Body of pancreas (tissue), 4 donors: ENCODE data around the gene DLEC1. TPM values are rescaled to one million over a fixed set of nuclear protein-coding genes. Genes with fewer than 3 reads are reported as not detected.

Experiments used
- ATAC-seq: fragments of 150-250 bp; one replicate; pipeline ENCODE4 v1.9.1; 2016
- DNase-seq, 4 donors: peaks; one replicate each; pipeline ENCODE4 v3.0.0-alpha.2; 2019
- H3K27ac ChIP-seq, 4 donors: fragments of 200-600 bp; sonication (generic); 1 replicate in 3 of 4; 2 replicates in 1 of 4; pipeline versions ENCODE4 v1.5.1 to v1.6.1; 2016 to 2019; ENCODE audit warnings: mild to moderate bottlenecking in 1 of 4, mixed read lengths in 1 of 4, moderate library complexity in 1 of 4
- H3K27me3 ChIP-seq, 2 donors: fragments of 200-600 bp; sonication (generic); one replicate each; pipeline ENCODE4 v1.6.0; 2016; ENCODE audit warnings: mild to moderate bottlenecking in 1 of 2
- H3K36me3 ChIP-seq, 2 donors: fragments of 200-600 bp; sonication (generic); replicated peaks in 1 of 2; 2 replicates each; pipeline ENCODE4 v1.5.1; 2016; ENCODE audit warnings: low read depth in 2 of 2; ENCODE audit not compliant: insufficient read depth in 1 of 2
- H3K4me1 ChIP-seq: fragments of 200-600 bp; sonication (generic); one replicate; pipeline ENCODE4 v1.6.0; 2016
- H3K4me3 ChIP-seq, 2 donors: fragments of 200-600 bp; sonication (generic); 1 replicate in 1 of 2; 2 replicates in 1 of 2; pipeline ENCODE4 v1.5.1; 2016 to 2019
- H3K9me3 ChIP-seq, 3 donors: fragments of 200-600 bp; sonication (generic); 1 replicate in 2 of 3; 2 replicates in 1 of 3; pipeline ENCODE4 v1.5.1; 2016
- CTCF ChIP-seq, 7 experiments: fragments of 450-650 bp in 4 of 7; fragments of 200-600 bp in 3 of 7; sonication (generic) in 3 of 7; IDR thresholded peaks; one replicate each; pipeline ENCODE4 v1.5.1; 2016 to 2019; ENCODE audit warnings: antibody characterized with exemption in 7 of 7
- POLR2A ChIP-seq, 3 donors: fragments of 450-650 bp; IDR thresholded peaks; one replicate each; pipeline ENCODE4 v1.6.1; 2016; ENCODE audit warnings: antibody characterized with exemption in 3 of 3, mild to moderate bottlenecking in 2 of 3
- WGBS, 2 donors: methylation state at CpG; one replicate each; pipeline ENCODE4 v1.1.5; 2017; 5-methylcytosine and 5-hydroxymethylcytosine counted together
- intact Hi-C: fragments of 100-400 bp; cut with DNase I; formaldehyde crosslinking; loops from one replicate; pipeline ENCODE4 v1.15.1; 2023
- total RNA-seq, 2 donors: library from RNA; depleted of rRNA; stranded (reverse); fragments of >200 nt; gene quantifications; one replicate each; pipeline ENCODE4 v1.1.0, GENCODE V29; 2016

DLEC1 gene
- total RNA-seq, 2 donors from 2014 or later: 0.78 to 1.3 TPM

GRCh38 chr3:38006031-38006430 lies 33.0 kb upstream of the DLEC1 start:
- no peak for DNase-seq
- 82 to 92% methylated on average over 2 to 5 of the region's 5 CpGs for WGBS, 2 donors
- Histone ChIP-seq H3K36me3 (no peaks in the 10 kb centered on the region), H3K4me3 (no peak overlapping the region), H3K9me3 (no peaks in the 10 kb centered on the region), H3K4me1 (peaks cover 44% of the 10 kb centered on the region), H3K27me3 (no peaks in the 10 kb centered on the region), H3K27ac (peak overlapping the region; percentile 64 to 86 (median 74))
- TF ChIP-seq CTCF (IDR thresholded peaks at IDR 0.05) (no peak), POLR2A (IDR thresholded peaks at IDR 0.05) (no peak)
- intact Hi-C loops: no loop called here
- ATAC-seq: no peak

- H3K27ac ChIP-seq: peak overlapping the region in 3 of 4 donors; percentile 64 to 86 (median 77)
- no peaks in the 10 kb centered on the region for H3K9me3 ChIP-seq
- DNase-seq (no peak), ATAC-seq (no peak)
- TF ChIP-seq POLR2A (IDR thresholded peaks at IDR 0.05) (no peak), CTCF (IDR thresholded peaks at IDR 0.05) (no peak)
- peaks cover 39% of the 10 kb centered on the region for H3K4me1 ChIP-seq
- no peaks in the 10 kb centered on the region for H3K27me3 ChIP-seq
- no peak overlapping the region for H3K4me3 ChIP-seq
- H3K36me3 ChIP-seq: no peaks in the 10 kb centered on the region
- intact Hi-C loops: no loop called here
- WGBS, 2 donors: 88 to 100% methylated on average over 1 to 14 of the region's 16 CpGs
These were observed 32.5 kb upstream of the DLEC1 start for GRCh38 chr3:38006445-38006995.

GRCh38 chr3:38007754-38008090 lies 31.3 kb upstream of the DLEC1 start:
- Histone ChIP-seq H3K27me3 (no peaks in the 10 kb centered on the region), H3K4me1 (peaks cover 35% of the 10 kb centered on the region), H3K27ac (no peak overlapping the region), H3K36me3 (no peaks in the 10 kb centered on the region), H3K4me3 (no peak overlapping the region), H3K9me3 (no peaks in the 10 kb centered on the region)
- DNase-seq: no peak
- intact Hi-C loops: no loop called here
- ATAC-seq: no peak
- WGBS, 2 donors: 92 to 100% methylated on average over 4 of the region's 7 CpGs
- no peak for TF ChIP-seq POLR2A (IDR thresholded peaks at IDR 0.05)
- no peak for TF ChIP-seq CTCF (IDR thresholded peaks at IDR 0.05)

GRCh38 chr3:38008191-38008701 lies 30.8 kb upstream of the DLEC1 start:
- Histone ChIP-seq H3K4me1 (peaks cover 29% of the 10 kb centered on the region), H3K9me3 (no peaks in the 10 kb centered on the region), H3K27me3 (no peaks in the 10 kb centered on the region), H3K36me3 (no peaks in the 10 kb centered on the region), H3K27ac (no peak overlapping the region), H3K4me3 (no peak overlapping the region)
- intact Hi-C loops: no loop called here
- ATAC-seq: no peak
- 93 to 94% methylated on average over 5 to 19 of the region's 19 CpGs for WGBS, 2 donors
- TF ChIP-seq POLR2A (IDR thresholded peaks at IDR 0.05) (no peak), CTCF (IDR thresholded peaks at IDR 0.05) (no peak)
- no peak for DNase-seq

- no peak for DNase-seq
- no peak for ATAC-seq
- no peak overlapping the region for H3K27ac ChIP-seq
- WGBS, 2 donors: 87 to 88% methylated on average over 12 to 15 of the region's 16 CpGs
- no peaks in the 10 kb centered on the region for H3K27me3 ChIP-seq
- H3K4me1 ChIP-seq: peaks cover 21% of the 10 kb centered on the region
- no peak overlapping the region for H3K4me3 ChIP-seq
- H3K9me3 ChIP-seq: no peaks in the 10 kb centered on the region
- TF ChIP-seq POLR2A (IDR thresholded peaks at IDR 0.05) (no peak), CTCF (IDR thresholded peaks at IDR 0.05) (no peak)
- H3K36me3 ChIP-seq: no peaks in the 10 kb centered on the region
- intact Hi-C loops: no loop called here
These were observed 29.9 kb upstream of the DLEC1 start for GRCh38 chr3:38008971-38009580.
